Neural progenitor cell (in vitro differentiated cells): ENCODE data around the gene SCYL3. TPM values are rescaled to one million over a fixed set of nuclear protein-coding genes. Genes with fewer than 3 reads are reported as not detected.

Source experiments
- DNase-seq: peaks from one replicate; pipeline ENCODE4 v3.0.0-alpha.2; 2016; ENCODE audit warnings: low spot score
- H2AFZ ChIP-seq: fragments of 200-600 bp; sonication (generic); replicated peaks from 2 replicates; pipeline ENCODE4 v1.6.1; 2016; ENCODE audit warnings: antibody characterized with exemption
- H3F3A ChIP-seq: fragments of 200-600 bp; sonication (generic); 2 replicates; pipeline ENCODE4 v1.6.1; 2016; ENCODE audit warnings: antibody characterized with exemption, low read depth
- H3K27ac ChIP-seq: fragments of 200-600 bp; sonication (generic); 2 replicates; pipeline ENCODE4 v1.5.1; 2016; ENCODE audit warnings: mild to moderate bottlenecking
- H3K27me3 ChIP-seq: fragments of 200-600 bp; sonication (generic); 2 replicates; pipeline ENCODE4 v1.6.1; 2016; ENCODE audit warnings: mild to moderate bottlenecking, moderate library complexity
- H3K36me3 ChIP-seq: fragments of 200-600 bp; sonication (generic); 2 replicates; pipeline ENCODE4 v1.5.1; 2016
- H3K4me1 ChIP-seq: fragments of 200-600 bp; sonication (generic); 2 replicates; pipeline ENCODE4 v1.6.1; 2016; ENCODE audit warnings: mixed run types
- H3K4me2 ChIP-seq: fragments of 200-600 bp; sonication (generic); 2 replicates; pipeline ENCODE4 v1.6.1; 2016
- H3K4me3 ChIP-seq: fragments of 200-600 bp; sonication (generic); 2 replicates; pipeline ENCODE4 v1.5.1; 2016
- H3K79me2 ChIP-seq: fragments of 200-600 bp; sonication (generic); 2 replicates; pipeline ENCODE4 v1.6.1; 2016; ENCODE audit warnings: low read depth
- H3K9ac ChIP-seq: fragments of 200-600 bp; sonication (generic); 2 replicates; pipeline ENCODE4 v1.6.1; 2016
- H3K9me3 ChIP-seq: fragments of 200-600 bp; sonication (generic); 2 replicates; pipeline ENCODE4 v1.5.1; 2016; ENCODE audit warnings: low read depth
- H4K20me1 ChIP-seq: fragments of 200-600 bp; sonication (generic); 2 replicates; pipeline ENCODE4 v1.6.1; 2016; ENCODE audit warnings: low read depth
- H3K27ac Mint-ChIP-seq: 3 replicates; pipeline ENCODE4 v1.8.0; 2021; ENCODE audit warnings: mixed read lengths
- H3K27me3 Mint-ChIP-seq: 2 replicates; pipeline ENCODE4 v1.8.0; 2022; ENCODE audit warnings: low read depth, mild to moderate bottlenecking, inconsistent platforms, moderate library complexity, mixed read lengths; ENCODE audit not compliant: insufficient read depth
- H3K36me3 Mint-ChIP-seq: 3 replicates; pipeline ENCODE4 v1.8.0; 2021; ENCODE audit warnings: mixed read lengths
- H3K4me1 Mint-ChIP-seq: 3 replicates; pipeline ENCODE4 v1.8.0; 2021; ENCODE audit warnings: mixed read lengths
- H3K4me3 Mint-ChIP-seq: 3 replicates; pipeline ENCODE4 v1.8.0; 2021; ENCODE audit warnings: mild to moderate bottlenecking, moderate library complexity, mixed read lengths
- H3K9me3 Mint-ChIP-seq: 3 replicates; pipeline ENCODE4 v1.8.0; 2020; ENCODE audit warnings: mixed read lengths
- EZH2 ChIP-seq: fragments of 200-600 bp; sonication (generic); IDR thresholded peaks from 2 replicates; pipeline ENCODE4 v1.6.1; 2017; ENCODE audit warnings: antibody characterized with exemption, mild to moderate bottlenecking, moderate library complexity
- EZH2phosphoT487 ChIP-seq: fragments of 200-600 bp; sonication (generic); IDR thresholded peaks from 2 replicates; pipeline ENCODE4 v1.6.1; 2017; ENCODE audit warnings: antibody characterized with exemption
- total RNA-seq: library from RNA; depleted of rRNA; stranded (reverse); fragments of >200 nt; gene quantifications from 2 replicates; pipeline ENCODE4 v1.2.3, GENCODE V29; 2015; ENCODE audit warnings: low replicate concordance
- TF ChIP-seq, protein P1 (sequence below): fragments of 200-600 bp; sonication (generic); IDR thresholded peaks from 2 replicates; pipeline ENCODE4 v1.5.1; 2017; ENCODE audit warnings: antibody characterized with exemption, mild to moderate bottlenecking

Gene SCYL3
- total RNA-seq, 1 donor from 2014 or later: 12.8 TPM

DNA sequence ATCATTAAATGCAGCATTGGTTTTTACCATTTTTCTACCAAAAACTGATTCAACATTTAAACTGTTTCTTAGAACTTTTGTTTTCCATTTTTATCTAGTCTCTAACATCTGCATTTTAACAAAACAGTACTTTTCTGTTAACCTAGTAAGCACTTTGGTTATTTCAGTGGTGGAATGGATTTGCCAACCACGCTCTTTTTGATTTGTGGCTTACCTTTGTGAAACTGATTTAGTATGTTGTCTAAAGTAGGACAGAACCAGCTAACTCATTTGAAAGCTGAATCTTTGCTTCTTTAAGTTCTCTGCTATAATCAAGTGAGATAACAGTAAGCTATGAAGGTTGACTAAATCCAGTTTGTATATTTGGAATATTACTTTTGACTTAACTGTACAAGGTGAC, 57.5 kb downstream of the SCYL3 start:
- H3K4me2 ChIP-seq: no peak overlapping the region
- DNase-seq: no peak
- H4K20me1 ChIP-seq: no peaks in the 10 kb centered on the region
- no peak overlapping the region for H2AFZ ChIP-seq
- H3K79me2 ChIP-seq: peaks cover 15% of the 10 kb centered on the region
- H3K4me1 ChIP-seq: no peaks in the 10 kb centered on the region
- no peak overlapping the region for H3K9ac ChIP-seq
- H3K36me3 ChIP-seq: peaks cover 28% of the 10 kb centered on the region
- Mint-ChIP-seq H3K9me3 (peaks cover 12% of the 10 kb centered on the region), H3K27ac (no peak overlapping the region), H3K4me3 (no peak overlapping the region), H3K4me1 (no peaks in the 10 kb centered on the region), H3K27me3 (no peaks in the 10 kb centered on the region), H3K36me3 (peaks cover 33% of the 10 kb centered on the region)
- H3K27me3 ChIP-seq: no peaks in the 10 kb centered on the region
- no peaks in the 10 kb centered on the region for H3K9me3 ChIP-seq
- H3K27ac ChIP-seq: no peak overlapping the region
- no peak overlapping the region for H3K4me3 ChIP-seq
- no peaks in the 10 kb centered on the region for H3F3A ChIP-seq
- no peak for TF ChIP-seq EZH2phosphoT487
- TF ChIP-seq, protein P1, sequence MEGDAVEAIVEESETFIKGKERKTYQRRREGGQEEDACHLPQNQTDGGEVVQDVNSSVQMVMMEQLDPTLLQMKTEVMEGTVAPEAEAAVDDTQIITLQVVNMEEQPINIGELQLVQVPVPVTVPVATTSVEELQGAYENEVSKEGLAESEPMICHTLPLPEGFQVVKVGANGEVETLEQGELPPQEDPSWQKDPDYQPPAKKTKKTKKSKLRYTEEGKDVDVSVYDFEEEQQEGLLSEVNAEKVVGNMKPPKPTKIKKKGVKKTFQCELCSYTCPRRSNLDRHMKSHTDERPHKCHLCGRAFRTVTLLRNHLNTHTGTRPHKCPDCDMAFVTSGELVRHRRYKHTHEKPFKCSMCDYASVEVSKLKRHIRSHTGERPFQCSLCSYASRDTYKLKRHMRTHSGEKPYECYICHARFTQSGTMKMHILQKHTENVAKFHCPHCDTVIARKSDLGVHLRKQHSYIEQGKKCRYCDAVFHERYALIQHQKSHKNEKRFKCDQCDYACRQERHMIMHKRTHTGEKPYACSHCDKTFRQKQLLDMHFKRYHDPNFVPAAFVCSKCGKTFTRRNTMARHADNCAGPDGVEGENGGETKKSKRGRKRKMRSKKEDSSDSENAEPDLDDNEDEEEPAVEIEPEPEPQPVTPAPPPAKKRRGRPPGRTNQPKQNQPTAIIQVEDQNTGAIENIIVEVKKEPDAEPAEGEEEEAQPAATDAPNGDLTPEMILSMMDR: no peak
- no peak for TF ChIP-seq EZH2

DNA sequence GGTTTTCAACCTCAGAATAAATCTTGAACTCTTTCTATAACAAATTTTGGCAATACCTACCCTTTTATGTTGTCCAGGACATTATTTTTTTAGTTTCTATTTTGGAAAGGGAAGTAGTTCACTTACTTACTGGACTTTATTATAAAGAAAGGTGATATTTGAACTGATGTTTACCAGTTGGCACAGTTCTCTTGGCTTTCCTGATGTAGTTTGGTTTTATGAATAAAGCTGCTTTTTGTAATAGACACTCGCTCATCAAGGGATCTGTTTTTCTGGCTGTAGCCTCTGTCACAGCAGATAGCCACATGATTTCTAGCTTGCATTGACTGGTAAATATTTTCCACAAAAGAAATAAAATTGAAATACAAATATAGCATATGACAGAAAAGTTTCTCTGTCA, 58.0 kb downstream of the SCYL3 start:
- Mint-ChIP-seq H3K27ac (no peak overlapping the region), H3K4me3 (no peak overlapping the region), H3K36me3 (peaks cover 28% of the 10 kb centered on the region), H3K27me3 (no peaks in the 10 kb centered on the region), H3K9me3 (peaks cover 7% of the 10 kb centered on the region), H3K4me1 (no peaks in the 10 kb centered on the region)
- H3K79me2 ChIP-seq: peaks cover 11% of the 10 kb centered on the region
- H3K9me3 ChIP-seq: no peaks in the 10 kb centered on the region
- H2AFZ ChIP-seq: no peak overlapping the region
- no peak for DNase-seq
- no peaks in the 10 kb centered on the region for H3K27me3 ChIP-seq
- H3K9ac ChIP-seq: no peak overlapping the region
- TF ChIP-seq EZH2phosphoT487 (no peak), EZH2 (no peak)
- TF ChIP-seq, protein P1: no peak
- H3K4me2 ChIP-seq: no peak overlapping the region
- no peaks in the 10 kb centered on the region for H3F3A ChIP-seq
- peaks cover 34% of the 10 kb centered on the region for H3K36me3 ChIP-seq
- no peaks in the 10 kb centered on the region for H3K4me1 ChIP-seq
- no peak overlapping the region for H3K4me3 ChIP-seq
- H3K27ac ChIP-seq: no peak overlapping the region
- H4K20me1 ChIP-seq: no peaks in the 10 kb centered on the region

DNA sequence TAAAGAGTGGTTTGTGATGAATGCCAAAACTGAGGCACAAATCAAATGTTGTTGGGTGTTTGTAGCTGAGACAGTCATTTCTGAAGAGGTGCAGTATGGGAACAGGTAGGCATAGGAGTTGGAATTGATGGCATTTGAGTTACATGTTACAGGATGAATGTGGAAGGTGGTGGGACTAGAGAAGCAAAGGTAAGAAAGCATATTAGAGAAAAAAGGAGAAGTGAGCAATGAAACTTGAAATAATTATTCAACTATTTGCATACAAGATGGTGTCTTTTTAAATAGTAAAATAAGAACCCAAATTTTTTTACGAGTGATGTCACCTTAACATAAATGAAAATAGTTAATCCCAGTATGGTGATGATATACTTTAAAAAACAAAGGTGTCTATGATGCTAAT, 58.8 kb downstream of the SCYL3 start:
- TF ChIP-seq, protein P1: no peak
- TF ChIP-seq EZH2: no peak
- no peak for TF ChIP-seq EZH2phosphoT487
- Mint-ChIP-seq H3K27ac (no peak overlapping the region), H3K27me3 (no peaks in the 10 kb centered on the region), H3K9me3 (peaks cover 4% of the 10 kb centered on the region), H3K4me1 (no peaks in the 10 kb centered on the region), H3K4me3 (no peak overlapping the region), H3K36me3 (peaks cover 23% of the 10 kb centered on the region)
- H3K9me3 ChIP-seq: no peaks in the 10 kb centered on the region
- H3K4me2 ChIP-seq: no peak overlapping the region
- H3K27me3 ChIP-seq: no peaks in the 10 kb centered on the region
- no peak overlapping the region for H3K27ac ChIP-seq
- no peaks in the 10 kb centered on the region for H4K20me1 ChIP-seq
- no peak overlapping the region for H3K9ac ChIP-seq
- no peak for DNase-seq
- H3K36me3 ChIP-seq: peaks cover 39% of the 10 kb centered on the region
- H3K4me3 ChIP-seq: no peak overlapping the region
- H2AFZ ChIP-seq: no peak overlapping the region
- H3K79me2 ChIP-seq: peaks cover 5% of the 10 kb centered on the region
- no peaks in the 10 kb centered on the region for H3K4me1 ChIP-seq
- H3F3A ChIP-seq: no peaks in the 10 kb centered on the region
